Measurements from ENCODE around the gene YARS1. TPM values are rescaled to one million over a fixed set of nuclear protein-coding genes. Genes with fewer than 3 reads are reported as not detected.

The YARS1 gene
- total RNA-seq, 1 experiment from 2014 or later = 115 TPM

DNA sequence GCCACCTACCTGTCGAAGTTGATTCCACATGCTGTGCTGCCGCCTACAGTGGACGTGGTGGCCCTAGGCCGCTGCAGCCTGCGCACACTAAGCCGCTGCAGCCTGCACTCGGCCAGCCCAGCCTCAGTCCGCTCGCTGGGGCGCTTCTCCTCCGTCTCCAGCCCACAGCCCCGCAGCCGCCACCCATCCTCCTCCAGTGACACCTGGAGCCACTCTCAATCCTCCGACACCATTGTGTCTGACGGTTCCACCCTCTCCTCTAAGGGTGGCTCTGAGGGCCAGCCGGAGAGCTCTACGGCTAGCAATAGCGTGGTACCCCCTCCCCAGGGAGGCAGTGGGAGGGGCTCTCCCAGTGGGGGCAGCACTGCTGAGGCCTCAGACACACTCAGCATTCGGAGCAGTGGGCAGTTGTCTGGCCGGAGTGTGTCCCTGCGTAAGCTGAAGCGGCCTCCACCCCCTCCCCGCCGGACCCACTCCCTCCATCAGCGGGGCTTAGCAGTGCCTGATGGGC is 46.9 kb downstream of the YARS1 start:
- peaks cover 25% of the 10 kb centered on the region; the same call in 1 of the 2 replicates for H3K36me3 ChIP-seq (ENCODE audit: low read depth, low read length)

DNA sequence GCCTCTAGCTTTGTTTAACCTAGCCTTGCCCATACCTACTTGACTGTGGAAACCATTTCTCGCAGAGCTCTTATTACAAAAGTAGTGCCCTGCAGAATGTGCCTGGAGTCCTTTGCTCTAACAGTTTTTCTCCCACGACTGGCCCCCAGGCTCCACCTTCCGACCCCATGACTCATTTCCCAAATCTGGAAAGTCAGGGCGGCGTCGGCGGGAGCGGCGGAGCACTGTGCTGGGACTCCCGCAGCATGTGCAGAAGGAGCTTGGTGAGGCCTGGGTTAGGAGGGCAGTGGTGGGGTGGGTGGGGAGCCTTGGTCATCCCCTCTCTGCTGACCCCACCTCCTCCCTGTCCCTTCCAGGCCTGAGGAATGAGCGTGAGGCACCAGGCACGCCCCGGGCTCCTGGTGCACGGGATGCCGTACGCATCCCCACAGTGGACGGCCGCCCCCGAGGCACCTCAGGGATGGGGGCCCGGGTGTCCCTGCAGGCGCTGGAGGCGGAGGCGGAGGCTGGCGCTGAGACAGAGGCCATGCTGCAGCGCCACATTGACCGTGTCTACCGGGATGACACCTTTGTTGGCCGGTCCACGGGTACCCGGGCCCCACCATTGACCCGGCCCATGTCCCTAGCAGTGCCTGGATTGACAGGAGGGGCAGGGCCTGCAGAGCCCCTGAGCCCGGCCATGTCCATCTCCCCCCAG is 47.5 kb downstream of the YARS1 start:
- ChIA-PET POLR2A (ENCODE audit: unreplicated experiment) (interaction anchor here (0.5 to 0.7 kb wide), 3 partner anchors 16 to 56 kb away, joined by 3 to 11 read pairs (median 5); no protein-coding TSS in a partner anchor), CTCF (interaction anchor here (0.6 to 1.3 kb wide), 4 partner anchors 16 to 57 kb away, joined by 3 to 7 read pairs (median 4); no protein-coding TSS in a partner anchor)
- Histone ChIP-seq H3F3A (ENCODE audit: low read length, unreplicated experiment) (no peaks in the 10 kb centered on the region), H3K79me2 (ENCODE audit: low read length) (peaks cover 35% of the 10 kb centered on the region), H3K36me3 (ENCODE audit: low read depth, low read length) (peaks cover 27% of the 10 kb centered on the region; the same call in 1 of the 2 replicates), H3K4me3 (ENCODE audit: low read length) (no peak overlapping the region), H3K27ac (ENCODE audit: low read length) (peak overlapping the region; percentile 33), H3K4me2 (ENCODE audit: low read length) (no peak overlapping the region), H3K27me3 (ENCODE audit: low read length) (no peaks in the 10 kb centered on the region), H3K9me3 (ENCODE audit: low read length) (no peaks in the 10 kb centered on the region), H4K20me1 (ENCODE audit: low read length) (peaks cover 4% of the 10 kb centered on the region; the same call in 1 of the 2 replicates), H2AFZ (ENCODE audit: low read length) (no peak overlapping the region), H3K9me2 (replicated peaks; ENCODE audit: low read length) (no peaks in the 10 kb centered on the region), H3K4me1 (ENCODE audit: insufficient read depth, low read length) (peaks cover 29% of the 10 kb centered on the region), H3K9ac (ENCODE audit: low read length) (no peak overlapping the region)
- DNase-seq (peak; percentile 65), ATAC-seq (peak; percentile 35)
- TF ChIP-seq EZH2phosphoT487 (IDR thresholded peaks at IDR 0.05; ENCODE audit: borderline replicate concordance, low read length) (no peak), EZH2 (IDR thresholded peaks at IDR 0.05; ENCODE audit: low read length, unreplicated experiment) (no peak)
- TF ChIP-seq, protein P1, sequence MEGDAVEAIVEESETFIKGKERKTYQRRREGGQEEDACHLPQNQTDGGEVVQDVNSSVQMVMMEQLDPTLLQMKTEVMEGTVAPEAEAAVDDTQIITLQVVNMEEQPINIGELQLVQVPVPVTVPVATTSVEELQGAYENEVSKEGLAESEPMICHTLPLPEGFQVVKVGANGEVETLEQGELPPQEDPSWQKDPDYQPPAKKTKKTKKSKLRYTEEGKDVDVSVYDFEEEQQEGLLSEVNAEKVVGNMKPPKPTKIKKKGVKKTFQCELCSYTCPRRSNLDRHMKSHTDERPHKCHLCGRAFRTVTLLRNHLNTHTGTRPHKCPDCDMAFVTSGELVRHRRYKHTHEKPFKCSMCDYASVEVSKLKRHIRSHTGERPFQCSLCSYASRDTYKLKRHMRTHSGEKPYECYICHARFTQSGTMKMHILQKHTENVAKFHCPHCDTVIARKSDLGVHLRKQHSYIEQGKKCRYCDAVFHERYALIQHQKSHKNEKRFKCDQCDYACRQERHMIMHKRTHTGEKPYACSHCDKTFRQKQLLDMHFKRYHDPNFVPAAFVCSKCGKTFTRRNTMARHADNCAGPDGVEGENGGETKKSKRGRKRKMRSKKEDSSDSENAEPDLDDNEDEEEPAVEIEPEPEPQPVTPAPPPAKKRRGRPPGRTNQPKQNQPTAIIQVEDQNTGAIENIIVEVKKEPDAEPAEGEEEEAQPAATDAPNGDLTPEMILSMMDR (conservative IDR thresholded peaks at IDR 0.05; ENCODE audit: low read depth, low read length) = no peak
- intact Hi-C loops (cut with micrococcal nuclease) = no loop called here
- BruUV-seq (replicated peaks) = no TSS peak

More for the DNA sequence above, 46.9 kb downstream of the YARS1 start:
- Histone ChIP-seq H3K9me3 (ENCODE audit: low read length) (no peaks in the 10 kb centered on the region), H3F3A (ENCODE audit: low read length, unreplicated experiment) (no peaks in the 10 kb centered on the region), H3K9ac (ENCODE audit: low read length) (no peak overlapping the region), H3K4me2 (ENCODE audit: low read length) (no peak overlapping the region), H2AFZ (ENCODE audit: low read length) (no peak overlapping the region), H3K4me3 (ENCODE audit: low read length) (no peak overlapping the region), H3K9me2 (replicated peaks; ENCODE audit: low read length) (no peaks in the 10 kb centered on the region), H4K20me1 (ENCODE audit: low read length) (peaks cover 4% of the 10 kb centered on the region; the same call in 1 of the 2 replicates), H3K27me3 (ENCODE audit: low read length) (no peaks in the 10 kb centered on the region), H3K4me1 (ENCODE audit: insufficient read depth, low read length) (peaks cover 35% of the 10 kb centered on the region), H3K27ac (ENCODE audit: low read length) (0 out of 2 replicates have a peak overlapping the region, but pooled peaks have one; percentile 33), H3K79me2 (ENCODE audit: low read length) (peaks cover 29% of the 10 kb centered on the region)
- intact Hi-C loops (cut with micrococcal nuclease) = no loop called here
- DNase-seq = no peak
- TF ChIP-seq, protein P1 (conservative IDR thresholded peaks at IDR 0.05; ENCODE audit: low read depth, low read length) = no peak
- no peak for ATAC-seq
- POLR2A ChIA-PET (ENCODE audit: unreplicated experiment) = no interaction called here
- CTCF ChIA-PET = interaction anchor here (1.3 kb wide), 1 partner anchor 58 kb away, joined by 6 read pairs; no protein-coding TSS in a partner anchor
- BruUV-seq (replicated peaks) = no TSS peak
